ENCODE data around the gene MTNR1B. TPM values are rescaled to one million over a fixed set of nuclear protein-coding genes. Genes with fewer than 3 reads are reported as not detected.

Gene MTNR1B
- total RNA-seq, 1 experiment from 2014 or later, result not detected

DNA sequence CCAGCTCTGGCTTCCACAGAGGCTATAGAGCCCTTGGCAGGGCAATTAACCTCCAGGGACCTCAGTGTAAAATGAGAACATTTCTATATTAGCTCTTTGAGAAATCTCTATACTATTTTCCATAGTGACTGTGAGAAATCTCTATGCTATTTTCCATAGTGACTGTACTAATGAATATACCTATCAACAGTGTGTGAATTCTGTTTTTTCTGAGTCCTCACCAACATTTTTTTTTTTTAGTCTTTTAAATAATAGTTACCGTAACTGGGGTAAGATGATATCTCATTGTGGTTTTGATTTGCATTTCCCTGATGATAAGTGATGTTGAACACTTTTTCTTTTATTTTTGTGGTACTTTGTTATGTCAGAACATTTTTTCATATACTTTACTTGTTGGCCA is 7.0 kb upstream of the MTNR1B start:
- ChIA-PET POLR2A (ENCODE audit: unreplicated experiment) (no interaction called here), CTCF (no interaction called here)
- no TSS peak for BruUV-seq (replicated peaks)
- H3K9me3 ChIP-seq (ENCODE audit: insufficient read depth, low read depth), result no peaks in the 10 kb centered on the region
- no peaks in the 10 kb centered on the region for H3K9me2 ChIP-seq (ENCODE audit: insufficient read depth)
- H3K4me3 ChIP-seq, result no peak overlapping the region
- TF ChIP-seq EZH2 (IDR thresholded peaks at IDR 0.05; ENCODE audit: low read depth), result no peak
- TF ChIP-seq, protein P1, sequence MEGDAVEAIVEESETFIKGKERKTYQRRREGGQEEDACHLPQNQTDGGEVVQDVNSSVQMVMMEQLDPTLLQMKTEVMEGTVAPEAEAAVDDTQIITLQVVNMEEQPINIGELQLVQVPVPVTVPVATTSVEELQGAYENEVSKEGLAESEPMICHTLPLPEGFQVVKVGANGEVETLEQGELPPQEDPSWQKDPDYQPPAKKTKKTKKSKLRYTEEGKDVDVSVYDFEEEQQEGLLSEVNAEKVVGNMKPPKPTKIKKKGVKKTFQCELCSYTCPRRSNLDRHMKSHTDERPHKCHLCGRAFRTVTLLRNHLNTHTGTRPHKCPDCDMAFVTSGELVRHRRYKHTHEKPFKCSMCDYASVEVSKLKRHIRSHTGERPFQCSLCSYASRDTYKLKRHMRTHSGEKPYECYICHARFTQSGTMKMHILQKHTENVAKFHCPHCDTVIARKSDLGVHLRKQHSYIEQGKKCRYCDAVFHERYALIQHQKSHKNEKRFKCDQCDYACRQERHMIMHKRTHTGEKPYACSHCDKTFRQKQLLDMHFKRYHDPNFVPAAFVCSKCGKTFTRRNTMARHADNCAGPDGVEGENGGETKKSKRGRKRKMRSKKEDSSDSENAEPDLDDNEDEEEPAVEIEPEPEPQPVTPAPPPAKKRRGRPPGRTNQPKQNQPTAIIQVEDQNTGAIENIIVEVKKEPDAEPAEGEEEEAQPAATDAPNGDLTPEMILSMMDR (conservative IDR thresholded peaks at IDR 0.05), result no peak
- H3K79me2 ChIP-seq (ENCODE audit: low read depth), result no peaks in the 10 kb centered on the region
- H2AFZ ChIP-seq, result no peak overlapping the region
- no peak overlapping the region for H3K27ac ChIP-seq
- no peaks in the 10 kb centered on the region for H3F3A ChIP-seq (ENCODE audit: insufficient read depth, low read depth)
- intact Hi-C loops (cut with micrococcal nuclease; ENCODE audit: unreplicated experiment), result no loop called here
- H3K4me1 ChIP-seq (replicated peaks; ENCODE audit: insufficient read depth), result no peaks in the 10 kb centered on the region
- no peak overlapping the region for H3K4me2 ChIP-seq
- H3K27me3 ChIP-seq (ENCODE audit: insufficient read depth, low read depth), result no peaks in the 10 kb centered on the region
- no peaks in the 10 kb centered on the region for H4K20me1 ChIP-seq (ENCODE audit: insufficient read depth)
- no peaks in the 10 kb centered on the region for H3K36me3 ChIP-seq (ENCODE audit: low read depth)
- DNase-seq, result no peak

DNA sequence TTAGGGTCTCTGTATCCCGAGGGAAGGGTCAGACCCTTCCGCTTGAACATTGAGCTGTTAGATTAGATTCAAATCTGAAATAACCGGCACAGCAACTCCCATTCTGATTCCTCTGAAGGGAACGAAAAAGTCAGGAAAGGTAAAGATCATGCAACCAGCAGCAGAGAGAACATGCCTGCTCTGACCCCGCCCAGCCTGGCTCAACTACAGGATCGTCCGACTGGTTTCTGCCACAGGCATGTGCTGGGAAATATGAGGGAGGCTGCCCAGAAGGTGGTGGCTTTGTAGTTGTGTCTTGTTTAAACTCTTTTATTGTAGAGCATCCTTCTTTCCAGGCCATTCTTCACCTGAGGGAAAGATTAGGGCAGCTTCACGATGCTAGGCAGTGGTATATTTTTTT is 5.0 kb upstream of the MTNR1B start:
- H3K9me2 ChIP-seq (ENCODE audit: insufficient read depth), result no peaks in the 10 kb centered on the region
- intact Hi-C loops (cut with micrococcal nuclease; ENCODE audit: unreplicated experiment), result no loop called here
- TF ChIP-seq, protein P1 (conservative IDR thresholded peaks at IDR 0.05), result no peak
- no peak for TF ChIP-seq EZH2 (IDR thresholded peaks at IDR 0.05; ENCODE audit: low read depth)
- no peaks in the 10 kb centered on the region for H3F3A ChIP-seq (ENCODE audit: insufficient read depth, low read depth)
- peak in 1 of 2 experiments; percentile 36 for DNase-seq
- no peaks in the 10 kb centered on the region for H4K20me1 ChIP-seq (ENCODE audit: insufficient read depth)
- H3K36me3 ChIP-seq (ENCODE audit: low read depth), result no peaks in the 10 kb centered on the region
- BruUV-seq (replicated peaks), result no TSS peak
- no peaks in the 10 kb centered on the region for H3K4me1 ChIP-seq (replicated peaks; ENCODE audit: insufficient read depth)
- POLR2A ChIA-PET (ENCODE audit: unreplicated experiment), result no interaction called here
- no peak overlapping the region for H3K4me2 ChIP-seq
- CTCF ChIA-PET, result no interaction called here
- no peak overlapping the region for H3K27ac ChIP-seq
- no peaks in the 10 kb centered on the region for H3K79me2 ChIP-seq (ENCODE audit: low read depth)
- H3K27me3 ChIP-seq (ENCODE audit: insufficient read depth, low read depth), result no peaks in the 10 kb centered on the region; the same call in 1 of the 2 replicates
- no peak overlapping the region for H3K4me3 ChIP-seq
- no peaks in the 10 kb centered on the region for H3K9me3 ChIP-seq (ENCODE audit: insufficient read depth, low read depth)
- no peak overlapping the region for H2AFZ ChIP-seq

DNA sequence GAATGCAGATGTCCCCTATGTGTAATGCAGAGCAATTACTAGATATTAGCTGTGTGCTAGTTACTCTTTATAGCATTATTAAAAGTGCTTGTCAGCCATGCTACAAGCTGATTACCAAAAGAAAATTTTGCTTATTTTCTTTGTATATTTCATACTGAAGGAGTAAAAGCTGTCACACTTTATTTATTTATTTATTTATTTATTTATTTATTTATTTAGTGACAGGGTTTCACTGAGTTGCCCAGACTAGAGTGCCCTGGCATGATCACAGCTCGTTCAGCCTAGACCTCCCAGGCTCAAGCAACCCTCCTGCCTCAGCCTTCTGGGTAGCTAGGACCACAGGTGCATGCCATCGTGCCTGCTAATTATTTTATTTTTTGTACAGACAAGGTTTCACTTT is 4.3 kb upstream of the MTNR1B start:
- DNase-seq, result no peak
- CTCF ChIA-PET, result no interaction called here
- Histone ChIP-seq H2AFZ (no peak overlapping the region), H3K79me2 (ENCODE audit: low read depth) (no peaks in the 10 kb centered on the region), H3K4me1 (replicated peaks; ENCODE audit: insufficient read depth) (no peaks in the 10 kb centered on the region), H3F3A (ENCODE audit: insufficient read depth, low read depth) (no peaks in the 10 kb centered on the region), H3K4me2 (no peak overlapping the region), H3K36me3 (ENCODE audit: low read depth) (no peaks in the 10 kb centered on the region), H3K27me3 (ENCODE audit: insufficient read depth, low read depth) (no peaks in the 10 kb centered on the region; the same call in 1 of the 2 replicates), H3K9me2 (ENCODE audit: insufficient read depth) (no peaks in the 10 kb centered on the region), H3K4me3 (no peak overlapping the region), H3K9me3 (ENCODE audit: insufficient read depth, low read depth) (no peaks in the 10 kb centered on the region), H4K20me1 (ENCODE audit: insufficient read depth) (no peaks in the 10 kb centered on the region), H3K27ac (no peak overlapping the region)
- POLR2A ChIA-PET (ENCODE audit: unreplicated experiment), result interaction anchor here (0.7 kb wide), 1 partner anchor 1171 kb away, joined by 11 read pairs; no protein-coding TSS in a partner anchor
- TF ChIP-seq, protein P1 (conservative IDR thresholded peaks at IDR 0.05), result no peak
- TF ChIP-seq EZH2 (IDR thresholded peaks at IDR 0.05; ENCODE audit: low read depth), result no peak
- no TSS peak for BruUV-seq (replicated peaks)
- intact Hi-C loops (cut with micrococcal nuclease; ENCODE audit: unreplicated experiment), result no loop called here

Measured in PC-9 (cell line).